Activated CD4-positive, alpha-beta memory T cell treated with anti-CD3 and anti-CD28 coated beads for 36 hours (primary cell): ENCODE data around the gene VCX3A. TPM values are rescaled to one million over a fixed set of nuclear protein-coding genes. Genes with fewer than 3 reads are reported as not detected.
"Not testable (repeated sequence)": the region's sequence is repeated elsewhere in the genome, so short reads cannot be mapped to it uniquely, and the experiment has no call there.

Experiments used
- CTCF ChIA-PET: fragments of 350-600 bp; sonication (Branson Sonifier 250); formaldehyde crosslinking; loops from one replicate; lab custom pipeline; 2021; ENCODE audit warnings: antibody characterized with exemption, inconsistent platforms; lab: Charles Lee
- POLR2A ChIA-PET: fragments of 350-600 bp; sonication (Branson Sonifier 250); formaldehyde crosslinking; loops from one replicate; lab custom pipeline; 2021; ENCODE audit warnings: antibody characterized with exemption; lab: Charles Lee
- DNase-seq: peaks from one replicate; pipeline ENCODE4 v3.0.0-alpha.2; 2020
- H3K27ac Mint-ChIP-seq: one replicate; pipeline ENCODE4 v1.8.0; 2021; ENCODE audit warnings: mixed read lengths
- H3K27me3 Mint-ChIP-seq: one replicate; pipeline ENCODE4 v1.8.0; 2021; ENCODE audit warnings: mixed read lengths
- H3K36me3 Mint-ChIP-seq: one replicate; pipeline ENCODE4 v1.8.0; 2021; ENCODE audit warnings: mixed read lengths
- H3K4me1 Mint-ChIP-seq: one replicate; pipeline ENCODE4 v1.8.0; 2021; ENCODE audit warnings: low read depth, mixed read lengths
- H3K4me3 Mint-ChIP-seq: one replicate; pipeline ENCODE4 v1.8.0; 2021; ENCODE audit warnings: mild to moderate bottlenecking, mixed read lengths
- H3K9me3 Mint-ChIP-seq: one replicate; pipeline ENCODE4 v1.8.0; 2021; ENCODE audit warnings: mixed read lengths
- intact Hi-C: fragments of 100-400 bp; cut with micrococcal nuclease; formaldehyde crosslinking; loops from one replicate; pipeline ENCODE4 v1.15.1; 2023
- total RNA-seq, 2 experiments: library from RNA; stranded (reverse); gene quantifications; one replicate each; pipeline ENCODE4 v1.2.3, GENCODE V29; 2021

Gene VCX3A
- total RNA-seq: not detected

- H3K27me3 Mint-ChIP-seq, DNase-seq, intact Hi-C loops, H3K4me1 Mint-ChIP-seq, H3K27ac Mint-ChIP-seq, H3K36me3 Mint-ChIP-seq, CTCF ChIA-PET, H3K9me3 Mint-ChIP-seq, H3K4me3 Mint-ChIP-seq, POLR2A ChIA-PET: not testable (repeated sequence)
These were observed at the start of gene VCX3A for GRCh38 chrX:6535018-6535417. Gene VCX3A (minus strand): TSS chrX:6535118. CDS start chrX:6534497, 621 bp downstream.

DNA sequence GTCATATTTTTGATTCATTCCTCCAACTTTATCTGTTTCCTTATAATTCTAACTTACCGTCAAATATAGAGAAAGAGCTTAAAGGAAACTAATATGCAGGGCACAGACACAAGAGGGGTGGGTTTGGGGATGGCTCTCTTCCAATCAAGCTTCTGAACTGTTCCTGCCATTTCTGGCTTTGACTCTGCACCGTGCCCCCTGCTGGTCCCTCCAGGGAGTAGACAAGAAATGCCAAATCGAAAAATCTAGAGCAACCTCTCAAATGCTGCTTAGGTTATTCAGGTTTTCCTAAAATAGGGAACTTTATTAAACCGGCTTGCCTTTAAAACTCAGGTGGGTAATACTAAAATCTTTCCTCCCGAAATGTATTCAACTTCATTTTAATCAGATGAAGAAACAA, 39.8 kb upstream of the VCX3A start:
- H3K36me3 Mint-ChIP-seq: no peaks in the 10 kb centered on the region
- H3K4me3 Mint-ChIP-seq: no peak overlapping the region
- ChIA-PET CTCF (no interaction called here), POLR2A (no interaction called here)
- intact Hi-C loops: no loop called here
- no peak for DNase-seq
- no peaks in the 10 kb centered on the region for H3K27me3 Mint-ChIP-seq
- no peak overlapping the region for H3K27ac Mint-ChIP-seq
- no peaks in the 10 kb centered on the region for H3K9me3 Mint-ChIP-seq
- no peaks in the 10 kb centered on the region for H3K4me1 Mint-ChIP-seq

GRCh38 chrX:6568031-6568430, 33.1 kb upstream of the VCX3A start:
- H3K36me3 Mint-ChIP-seq: no peaks in the 10 kb centered on the region
- H3K4me1 Mint-ChIP-seq: no peaks in the 10 kb centered on the region
- no peaks in the 10 kb centered on the region for H3K27me3 Mint-ChIP-seq
- ChIA-PET CTCF (no interaction called here), POLR2A (no interaction called here)
- H3K27ac Mint-ChIP-seq: no peak overlapping the region
- intact Hi-C loops: no loop called here
- no peak for DNase-seq
- H3K4me3 Mint-ChIP-seq: no peak overlapping the region
- H3K9me3 Mint-ChIP-seq: no peaks in the 10 kb centered on the region

- H3K27ac Mint-ChIP-seq: no peak overlapping the region
- intact Hi-C loops: no loop called here
- no peak for DNase-seq
- no peaks in the 10 kb centered on the region for H3K9me3 Mint-ChIP-seq
- no peaks in the 10 kb centered on the region for H3K36me3 Mint-ChIP-seq
- ChIA-PET POLR2A (no interaction called here), CTCF (no interaction called here)
- H3K4me1 Mint-ChIP-seq: no peaks in the 10 kb centered on the region
- H3K27me3 Mint-ChIP-seq: no peaks in the 10 kb centered on the region
- no peak overlapping the region for H3K4me3 Mint-ChIP-seq
These were observed 24.1 kb upstream of the VCX3A start for GRCh38 chrX:6558979-6559378.

- H3K27me3 Mint-ChIP-seq: no peaks in the 10 kb centered on the region
- ChIA-PET POLR2A (no interaction called here), CTCF (no interaction called here)
- no peak for DNase-seq
- no peaks in the 10 kb centered on the region for H3K4me1 Mint-ChIP-seq
- H3K9me3 Mint-ChIP-seq: peaks cover 4% of the 10 kb centered on the region
- H3K27ac Mint-ChIP-seq: no peak overlapping the region
- no peak overlapping the region for H3K4me3 Mint-ChIP-seq
- no peaks in the 10 kb centered on the region for H3K36me3 Mint-ChIP-seq
- intact Hi-C loops: no loop called here
These were observed 22.8 kb upstream of the VCX3A start for GRCh38 chrX:6557690-6558089.

- Mint-ChIP-seq H3K4me1 (no peaks in the 10 kb centered on the region), H3K9me3 (peaks cover 4% of the 10 kb centered on the region), H3K36me3 (no peaks in the 10 kb centered on the region), H3K4me3 (no peak overlapping the region), H3K27me3 (no peaks in the 10 kb centered on the region), H3K27ac (no peak overlapping the region)
- no peak for DNase-seq
- POLR2A ChIA-PET: no interaction called here
- CTCF ChIA-PET: no interaction called here
- intact Hi-C loops: no loop called here
These were observed 16.1 kb upstream of the VCX3A start for GRCh38 chrX:6550999-6551398.

- no peaks in the 10 kb centered on the region for H3K9me3 Mint-ChIP-seq
- no peaks in the 10 kb centered on the region for H3K36me3 Mint-ChIP-seq
- H3K27me3 Mint-ChIP-seq: no peaks in the 10 kb centered on the region
- POLR2A ChIA-PET: no interaction called here
- no peak for DNase-seq
- intact Hi-C loops: no loop called here
- CTCF ChIA-PET: no interaction called here
- no peaks in the 10 kb centered on the region for H3K4me1 Mint-ChIP-seq
- no peak overlapping the region for H3K4me3 Mint-ChIP-seq
- no peak overlapping the region for H3K27ac Mint-ChIP-seq
These were observed 10.8 kb upstream of the VCX3A start for GRCh38 chrX:6545712-6546111.

- intact Hi-C loops: no loop called here
- Mint-ChIP-seq H3K4me3 (no peak overlapping the region), H3K4me1 (no peaks in the 10 kb centered on the region), H3K36me3 (no peaks in the 10 kb centered on the region), H3K27ac (no peak overlapping the region), H3K9me3 (peaks cover 2% of the 10 kb centered on the region), H3K27me3 (no peaks in the 10 kb centered on the region)
- POLR2A ChIA-PET: no interaction called here
- CTCF ChIA-PET: no interaction called here
- DNase-seq: no peak
These were observed 8.3 kb downstream of the VCX3A start for GRCh38 chrX:6526564-6527136.

GRCh38 chrX:6517376-6517775, 17.5 kb downstream of the VCX3A start:
- intact Hi-C loops: no loop called here
- no peak overlapping the region for H3K4me3 Mint-ChIP-seq
- H3K27me3 Mint-ChIP-seq: no peaks in the 10 kb centered on the region
- no peak overlapping the region for H3K27ac Mint-ChIP-seq
- no peaks in the 10 kb centered on the region for H3K9me3 Mint-ChIP-seq
- no peaks in the 10 kb centered on the region for H3K4me1 Mint-ChIP-seq
- ChIA-PET CTCF (no interaction called here), POLR2A (no interaction called here)
- no peak for DNase-seq
- no peaks in the 10 kb centered on the region for H3K36me3 Mint-ChIP-seq

GRCh38 chrX:6506444-6506843, 28.5 kb downstream of the VCX3A start:
- DNase-seq: no peak
- H3K9me3 Mint-ChIP-seq: peaks cover 6% of the 10 kb centered on the region
- ChIA-PET POLR2A (no interaction called here), CTCF (no interaction called here)
- intact Hi-C loops: no loop called here
- H3K27ac Mint-ChIP-seq: no peak overlapping the region
- no peaks in the 10 kb centered on the region for H3K36me3 Mint-ChIP-seq
- H3K4me1 Mint-ChIP-seq: no peaks in the 10 kb centered on the region
- H3K27me3 Mint-ChIP-seq: no peaks in the 10 kb centered on the region
- H3K4me3 Mint-ChIP-seq: no peak overlapping the region

DNA sequence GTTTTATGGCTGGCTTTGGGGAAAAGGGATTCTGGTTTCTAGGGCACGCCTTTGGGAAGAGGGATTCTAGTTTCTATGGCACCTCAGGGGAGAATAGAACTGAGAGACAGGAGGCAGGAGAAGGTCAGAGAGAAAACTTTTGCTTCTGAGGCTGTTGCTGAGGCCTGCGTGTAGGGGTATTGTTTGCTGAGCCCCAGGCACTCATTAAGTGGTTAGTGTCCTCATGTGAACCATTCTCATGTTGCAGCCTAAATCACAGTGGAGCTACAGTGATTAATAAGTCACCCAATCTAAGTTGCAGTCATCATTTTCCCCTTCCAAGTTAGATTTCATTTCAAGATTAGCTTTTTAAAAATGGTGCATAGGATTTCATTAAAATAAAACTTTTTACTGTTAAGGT, 29.0 kb downstream of the VCX3A start:
- Mint-ChIP-seq H3K27me3 (no peaks in the 10 kb centered on the region), H3K27ac (no peak overlapping the region), H3K4me1 (no peaks in the 10 kb centered on the region), H3K4me3 (no peak overlapping the region), H3K36me3 (no peaks in the 10 kb centered on the region), H3K9me3 (peaks cover 6% of the 10 kb centered on the region)
- intact Hi-C loops: no loop called here
- DNase-seq: no peak
- ChIA-PET POLR2A (no interaction called here), CTCF (no interaction called here)

DNA sequence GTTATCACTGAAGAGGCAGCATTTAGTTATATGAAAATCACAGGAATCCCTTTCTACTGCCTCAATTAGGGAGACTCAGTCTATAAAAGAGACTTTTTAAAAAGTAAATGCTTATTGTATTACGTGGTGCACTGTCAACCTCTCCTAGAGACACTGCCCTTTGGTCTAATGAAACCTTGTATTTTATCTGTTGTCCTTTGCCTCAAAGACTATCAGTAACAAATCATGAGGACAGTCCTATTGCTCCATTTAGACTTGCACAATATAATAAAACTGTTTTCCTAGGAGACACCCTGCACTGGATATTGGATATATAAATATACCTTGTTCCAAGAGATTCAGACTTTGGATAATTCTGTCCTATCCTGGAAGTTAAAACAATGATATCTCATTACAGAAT, 34.2 kb downstream of the VCX3A start:
- CTCF ChIA-PET: no interaction called here
- intact Hi-C loops: no loop called here

DNA sequence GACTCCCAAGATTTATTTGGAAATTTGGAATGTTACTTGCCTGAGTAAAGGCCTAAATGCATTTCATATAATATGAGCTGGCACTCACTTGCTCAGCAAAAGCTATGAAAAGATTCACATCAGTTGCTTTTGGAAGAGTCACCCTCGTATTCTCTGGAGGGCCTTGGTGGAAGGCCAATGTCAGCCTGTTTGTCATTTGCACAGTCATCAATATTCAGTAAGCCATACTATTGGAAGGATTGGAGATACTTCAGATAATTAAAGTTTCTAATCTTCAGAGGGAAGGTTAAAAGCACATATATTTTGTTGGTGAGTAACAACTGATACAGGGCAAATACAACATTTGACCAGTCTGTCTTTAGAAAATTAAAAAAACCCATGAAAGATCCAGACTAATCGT, 36.6 kb downstream of the VCX3A start:
- Mint-ChIP-seq H3K4me3 (no peak overlapping the region), H3K27me3 (no peaks in the 10 kb centered on the region), H3K4me1 (no peaks in the 10 kb centered on the region), H3K36me3 (no peaks in the 10 kb centered on the region), H3K9me3 (peaks cover 6% of the 10 kb centered on the region), H3K27ac (no peak overlapping the region)
- no peak for DNase-seq
- intact Hi-C loops: no loop called here
- ChIA-PET POLR2A (no interaction called here), CTCF (no interaction called here)

More for the DNA sequence above, 34.2 kb downstream of the VCX3A start:
- H3K27me3 Mint-ChIP-seq: no peaks in the 10 kb centered on the region
- H3K27ac Mint-ChIP-seq: no peak overlapping the region
- H3K4me3 Mint-ChIP-seq: no peak overlapping the region
- H3K4me1 Mint-ChIP-seq: no peaks in the 10 kb centered on the region
- POLR2A ChIA-PET: no interaction called here
- H3K9me3 Mint-ChIP-seq: peaks cover 6% of the 10 kb centered on the region
- DNase-seq: no peak
- no peaks in the 10 kb centered on the region for H3K36me3 Mint-ChIP-seq
